HG03342 (cell line): ENCODE data around the gene FBXL19.
"Not testable (repeated sequence)": the region's sequence is repeated elsewhere in the genome, so short reads cannot be mapped to it uniquely, and the experiment has no call there.

Source experiments
- ATAC-seq: cut with Tn5 transposase; IDR thresholded peaks from one replicate; pipeline ENCODE4 v1.9.1; 2021; ENCODE audit warnings: mild to moderate bottlenecking, moderate library complexity; ENCODE audit not compliant: unreplicated experiment

The FBXL19 gene

GRCh38 chr16:30921748-30922419, 1.5 kb upstream of the FBXL19 start:
- ATAC-seq: no peak

GRCh38 chr16:30922420-30922959, 882 bp upstream of the FBXL19 start:
- peak; percentile 68 for ATAC-seq

- peak; percentile 70 for ATAC-seq
Observed at GRCh38 chr16:30922960-30923535, 324 bp upstream of the FBXL19 start.

GRCh38 chr16:30924076-30924912, 922 bp downstream of the FBXL19 start:
- ATAC-seq: no peak

GRCh38 chr16:30924913-30925631, 1.7 kb downstream of the FBXL19 start:
- no peak for ATAC-seq

- no peak for ATAC-seq
Observed at GRCh38 chr16:30925632-30925987, 2.2 kb downstream of the FBXL19 start.

- ATAC-seq: no peak
Observed at GRCh38 chr16:30925995-30926811, 2.8 kb downstream of the FBXL19 start.

GRCh38 chr16:30926937-30927788, 3.8 kb downstream of the FBXL19 start:
- ATAC-seq: no peak

GRCh38 chr16:30927789-30928378, 4.5 kb downstream of the FBXL19 start:
- no peak for ATAC-seq

- no peak for ATAC-seq
Observed at GRCh38 chr16:30928390-30928789, 5.0 kb downstream of the FBXL19 start.

- no peak for ATAC-seq
Observed at GRCh38 chr16:30929167-30929566, 5.8 kb downstream of the FBXL19 start.

- ATAC-seq: no peak
Observed at GRCh38 chr16:30930160-30930571, 6.8 kb downstream of the FBXL19 start.

GRCh38 chr16:30931068-30931650, 7.8 kb downstream of the FBXL19 start:
- no peak for ATAC-seq

GRCh38 chr16:30934827-30935557, 11.6 kb downstream of the FBXL19 start:
- no peak for ATAC-seq

- ATAC-seq: no peak
Observed at GRCh38 chr16:30937692-30938091, 14.3 kb downstream of the FBXL19 start.

GRCh38 chr16:30939571-30939970, 16.2 kb downstream of the FBXL19 start:
- ATAC-seq: not testable (repeated sequence)

GRCh38 chr16:30941600-30942425, 18.4 kb downstream of the FBXL19 start:
- ATAC-seq: peak; percentile 82
